Stimulated activated CD8-positive, alpha-beta memory T cell treated with anti-CD3 and anti-CD28 coated beads, Interleukin-7, amount 100 ng/mL, for 1 hour (primary cell): ENCODE measurements around the gene OR1M1.
A peak's percentile ranks its signal among the peaks of the same experiment; 100 is the strongest.

Source experiments
- DNase-seq, 2 donors: peaks; one replicate each; pipeline ENCODE4 v3.0.0-alpha.2; 2020; ENCODE audit warnings: low read depth in 2 of 2

Gene OR1M1

GRCh38 chr19:9075064-9075949, 11.6 kb upstream of the OR1M1 start:
- DNase-seq = no peak

- no peak for DNase-seq
These were observed 10.0 kb upstream of the OR1M1 start for GRCh38 chr19:9076901-9077300.

GRCh38 chr19:9078651-9079050, 8.2 kb upstream of the OR1M1 start:
- no peak for DNase-seq

GRCh38 chr19:9107375-9107774, 20.5 kb downstream of the OR1M1 start, which contains the start of gene OR7G2:
TSS of gene OR7G2 (minus strand) at chr19:9107475. CDS start at chr19:9103243, 4,232 bp downstream.
- DNase-seq = no peak

GRCh38 chr19:9109959-9110358, 23.1 kb downstream of the OR1M1 start:
- DNase-seq = no peak

GRCh38 chr19:9115307-9115813, 28.5 kb downstream of the OR1M1 start, which contains the start of gene OR7G1:
TSS of gene OR7G1 (minus strand) at chr19:9115763. CDS start at chr19:9115763, 0 bp downstream.
- no peak for DNase-seq

- DNase-seq = no peak
These were observed 29.7 kb downstream of the OR1M1 start for GRCh38 chr19:9116547-9116946.

- DNase-seq = no peak
These were observed 40.1 kb downstream of the OR1M1 start, which contains the start of gene OR7G3 for GRCh38 chr19:9126900-9127405. TSS of gene OR7G3 (minus strand) at chr19:9126950. CDS start at chr19:9126950, 0 bp downstream.

GRCh38 chr19:9128171-9128570, 41.3 kb downstream of the OR1M1 start:
- no peak for DNase-seq

GRCh38 chr19:9130965-9131364, 44.1 kb downstream of the OR1M1 start:
- DNase-seq = no peak

GRCh38 chr19:9132422-9132821, 45.6 kb downstream of the OR1M1 start:
- no peak for DNase-seq

GRCh38 chr19:9139609-9140158, 52.8 kb downstream of the OR1M1 start:
- no peak for DNase-seq

- DNase-seq = peak; percentile 75 to 78
These were observed 53.5 kb downstream of the OR1M1 start, which contains the start of gene ZNF317 for GRCh38 chr19:9140159-9140874. TSS of gene ZNF317 (plus strand) at chr19:9140397. CDS start at chr19:9156017, 15,620 bp downstream.

GRCh38 chr19:9144920-9145319, 58.1 kb downstream of the OR1M1 start:
- DNase-seq = no peak
